B cell (primary cell): Measurements from ENCODE around the gene U2AF2.

Experiments
- CTCF ChIP-seq: fragments of 200-600 bp; IDR thresholded peaks from one replicate; pipeline ENCODE4 v1.8.0; 2022; ENCODE audit warnings: antibody characterized with exemption, mild to moderate bottlenecking
- EZH2 ChIP-seq: IDR thresholded peaks from 2 replicates; pipeline ENCODE4 v1.6.1; 2012; ENCODE audit warnings: borderline replicate concordance, low read depth, mild to moderate bottlenecking, moderate library complexity, low read length; ENCODE audit not compliant: insufficient read depth, poor library complexity, severe bottlenecking

- no peak for TF ChIP-seq CTCF
- TF ChIP-seq EZH2: no peak
Measured at GRCh38 chr19:55641426-55642152, 13.2 kb upstream of the U2AF2 start.
